Activated T-helper 1 cell treated with anti-CD3 and anti-CD28 coated beads, Interleukin-12 subunit alpha, Interleukin-12 subunit beta, Interleukin-2, Interleukin-4 antibody, amounts not matched to agents 30 ng/mL and 10 ng/mL and 1 ng/mL, durations not matched to agents 14 hours and 24 hours and 36 hours (primary cell): ENCODE measurements around the gene ASAP2. TPM values are rescaled to one million over a fixed set of nuclear protein-coding genes. Genes with fewer than 3 reads are reported as not detected.

Experiments used
- DNase-seq: peaks from one replicate; pipeline ENCODE4 v3.0.0; 2021; ENCODE audit warnings: low spot score
- H3K27ac Mint-ChIP-seq: one replicate; pipeline ENCODE4 v1.8.0; 2021; ENCODE audit warnings: mild to moderate bottlenecking, mixed read lengths
- H3K27me3 Mint-ChIP-seq: one replicate; pipeline ENCODE4 v1.8.0; 2022; ENCODE audit warnings: mild to moderate bottlenecking, moderate library complexity, mixed read lengths; ENCODE audit not compliant: insufficient read depth
- H3K36me3 Mint-ChIP-seq: one replicate; pipeline ENCODE4 v1.8.0; 2021; ENCODE audit warnings: low read depth, mixed read lengths
- H3K4me1 Mint-ChIP-seq: one replicate; pipeline ENCODE4 v1.8.0; 2021; ENCODE audit warnings: low read depth, mixed read lengths
- H3K4me3 Mint-ChIP-seq: one replicate; pipeline ENCODE4 v1.8.0; 2021; ENCODE audit warnings: mild to moderate bottlenecking, moderate library complexity, mixed read lengths
- H3K9me3 Mint-ChIP-seq: one replicate; pipeline ENCODE4 v1.8.0; 2021; ENCODE audit warnings: mixed read lengths
- intact Hi-C: fragments of 100-400 bp; cut with micrococcal nuclease; formaldehyde crosslinking; loops from one replicate; pipeline ENCODE4 v1.15.1; 2024
- total RNA-seq: library from RNA; stranded (reverse); gene quantifications from 2 replicates; pipeline ENCODE4 v1.2.3, GENCODE V29; 2022

The ASAP2 gene
- total RNA-seq, 1 donor from 2014 or later = 0.34 TPM

- intact Hi-C loops = no loop called here
- no peak overlapping the region for H3K4me3 Mint-ChIP-seq
- no peaks in the 10 kb centered on the region for H3K4me1 Mint-ChIP-seq
- no peaks in the 10 kb centered on the region for H3K9me3 Mint-ChIP-seq
- no peak for DNase-seq
- H3K36me3 Mint-ChIP-seq = no peaks in the 10 kb centered on the region
- peaks cover 8% of the 10 kb centered on the region for H3K27me3 Mint-ChIP-seq
- H3K27ac Mint-ChIP-seq = no peak overlapping the region
Measured at GRCh38 chr2:9331704-9332103, 125.1 kb downstream of the ASAP2 start.

GRCh38 chr2:9332136-9332852, 125.7 kb downstream of the ASAP2 start:
- DNase-seq = no peak
- Mint-ChIP-seq H3K27me3 (peaks cover 8% of the 10 kb centered on the region), H3K4me3 (no peak overlapping the region), H3K4me1 (no peaks in the 10 kb centered on the region), H3K9me3 (no peaks in the 10 kb centered on the region), H3K27ac (no peak overlapping the region), H3K36me3 (no peaks in the 10 kb centered on the region)
- intact Hi-C loops = no loop called here

GRCh38 chr2:9332853-9333245, 126.2 kb downstream of the ASAP2 start:
- intact Hi-C loops = no loop called here
- DNase-seq = no peak
- peaks cover 8% of the 10 kb centered on the region for H3K27me3 Mint-ChIP-seq

GRCh38 chr2:9333591-9334171, 127.1 kb downstream of the ASAP2 start:
- Mint-ChIP-seq H3K27ac (no peak overlapping the region), H3K4me3 (no peak overlapping the region), H3K27me3 (peaks cover 11% of the 10 kb centered on the region), H3K36me3 (no peaks in the 10 kb centered on the region), H3K4me1 (no peaks in the 10 kb centered on the region), H3K9me3 (no peaks in the 10 kb centered on the region)
- no peak for DNase-seq
- intact Hi-C loops = no loop called here

More at GRCh38 chr2:9332853-9333245, 126.2 kb downstream of the ASAP2 start:
- H3K27ac Mint-ChIP-seq = no peak overlapping the region
- no peaks in the 10 kb centered on the region for H3K9me3 Mint-ChIP-seq
- no peak overlapping the region for H3K4me3 Mint-ChIP-seq
- H3K4me1 Mint-ChIP-seq = no peaks in the 10 kb centered on the region
- H3K36me3 Mint-ChIP-seq = no peaks in the 10 kb centered on the region

- H3K36me3 Mint-ChIP-seq = no peaks in the 10 kb centered on the region
- intact Hi-C loops = loop anchor here (5.0 kb wide), 1 partner anchor 617 kb away; no protein-coding TSS in a partner anchor
- DNase-seq = no peak
- H3K27me3 Mint-ChIP-seq = peaks cover 8% of the 10 kb centered on the region
- no peaks in the 10 kb centered on the region for H3K4me1 Mint-ChIP-seq
- H3K27ac Mint-ChIP-seq = no peak overlapping the region
- no peaks in the 10 kb centered on the region for H3K9me3 Mint-ChIP-seq
- H3K4me3 Mint-ChIP-seq = no peak overlapping the region
Measured at GRCh38 chr2:9334761-9335160, 128.1 kb downstream of the ASAP2 start.

GRCh38 chr2:9335322-9335832, 128.8 kb downstream of the ASAP2 start:
- Mint-ChIP-seq H3K9me3 (no peaks in the 10 kb centered on the region), H3K4me1 (no peaks in the 10 kb centered on the region), H3K4me3 (no peak overlapping the region), H3K27me3 (peaks cover 8% of the 10 kb centered on the region), H3K36me3 (no peaks in the 10 kb centered on the region), H3K27ac (no peak overlapping the region)
- DNase-seq = no peak
- intact Hi-C loops = loop anchor here (5.0 kb wide), 1 partner anchor 618 kb away; no protein-coding TSS in a partner anchor

GRCh38 chr2:9336241-9336575, 129.6 kb downstream of the ASAP2 start:
- DNase-seq = no peak
- H3K9me3 Mint-ChIP-seq = no peaks in the 10 kb centered on the region
- H3K36me3 Mint-ChIP-seq = no peaks in the 10 kb centered on the region
- peaks cover 8% of the 10 kb centered on the region for H3K27me3 Mint-ChIP-seq
- no peak overlapping the region for H3K4me3 Mint-ChIP-seq
- H3K4me1 Mint-ChIP-seq = no peaks in the 10 kb centered on the region
- H3K27ac Mint-ChIP-seq = no peak overlapping the region
- intact Hi-C loops = loop anchor here (5.0 kb wide), 1 partner anchor 619 kb away; no protein-coding TSS in a partner anchor

- H3K27me3 Mint-ChIP-seq = peaks cover 8% of the 10 kb centered on the region
- H3K9me3 Mint-ChIP-seq = no peaks in the 10 kb centered on the region
- no peak overlapping the region for H3K27ac Mint-ChIP-seq
- DNase-seq = no peak
- no peaks in the 10 kb centered on the region for H3K4me1 Mint-ChIP-seq
- H3K4me3 Mint-ChIP-seq = no peak overlapping the region
- H3K36me3 Mint-ChIP-seq = no peaks in the 10 kb centered on the region
- intact Hi-C loops = loop anchor here (5.0 kb wide), 1 partner anchor 619 kb away; no protein-coding TSS in a partner anchor
Measured at GRCh38 chr2:9336576-9337314, 130.1 kb downstream of the ASAP2 start.

- Mint-ChIP-seq H3K4me1 (no peaks in the 10 kb centered on the region), H3K36me3 (no peaks in the 10 kb centered on the region), H3K4me3 (no peak overlapping the region), H3K9me3 (no peaks in the 10 kb centered on the region), H3K27me3 (peaks cover 9% of the 10 kb centered on the region), H3K27ac (no peak overlapping the region)
- DNase-seq = no peak
- intact Hi-C loops = loop anchor here (5.0 kb wide), 1 partner anchor 621 kb away; no protein-coding TSS in a partner anchor
Measured at GRCh38 chr2:9337901-9338300, 131.3 kb downstream of the ASAP2 start.

GRCh38 chr2:9341337-9341887, 134.8 kb downstream of the ASAP2 start:
- peaks cover 9% of the 10 kb centered on the region for H3K27me3 Mint-ChIP-seq
- intact Hi-C loops = no loop called here
- no peak overlapping the region for H3K27ac Mint-ChIP-seq
- H3K4me3 Mint-ChIP-seq = no peak overlapping the region
- no peak for DNase-seq
- H3K36me3 Mint-ChIP-seq = no peaks in the 10 kb centered on the region
- no peaks in the 10 kb centered on the region for H3K4me1 Mint-ChIP-seq
- H3K9me3 Mint-ChIP-seq = no peaks in the 10 kb centered on the region

- no peak overlapping the region for H3K27ac Mint-ChIP-seq
- intact Hi-C loops = no loop called here
Measured at GRCh38 chr2:9342659-9343058, 136.0 kb downstream of the ASAP2 start.

GRCh38 chr2:9343524-9343923, 136.9 kb downstream of the ASAP2 start:
- DNase-seq = no peak
- no peaks in the 10 kb centered on the region for H3K4me1 Mint-ChIP-seq
- H3K36me3 Mint-ChIP-seq = no peaks in the 10 kb centered on the region
- intact Hi-C loops = no loop called here
- H3K27me3 Mint-ChIP-seq = peaks cover 5% of the 10 kb centered on the region
- H3K4me3 Mint-ChIP-seq = no peak overlapping the region
- H3K9me3 Mint-ChIP-seq = no peaks in the 10 kb centered on the region
- H3K27ac Mint-ChIP-seq = no peak overlapping the region

More at GRCh38 chr2:9342659-9343058, 136.0 kb downstream of the ASAP2 start:
- Mint-ChIP-seq H3K4me1 (no peaks in the 10 kb centered on the region), H3K4me3 (no peak overlapping the region), H3K27me3 (peaks cover 9% of the 10 kb centered on the region), H3K9me3 (no peaks in the 10 kb centered on the region), H3K36me3 (no peaks in the 10 kb centered on the region)
- no peak for DNase-seq
